ENCODE results near the gene LORICRIN.
"Not testable (repeated sequence)": the region's sequence is repeated elsewhere in the genome, so short reads cannot be mapped to it uniquely, and the experiment has no call there.

Gene LORICRIN, protein sequence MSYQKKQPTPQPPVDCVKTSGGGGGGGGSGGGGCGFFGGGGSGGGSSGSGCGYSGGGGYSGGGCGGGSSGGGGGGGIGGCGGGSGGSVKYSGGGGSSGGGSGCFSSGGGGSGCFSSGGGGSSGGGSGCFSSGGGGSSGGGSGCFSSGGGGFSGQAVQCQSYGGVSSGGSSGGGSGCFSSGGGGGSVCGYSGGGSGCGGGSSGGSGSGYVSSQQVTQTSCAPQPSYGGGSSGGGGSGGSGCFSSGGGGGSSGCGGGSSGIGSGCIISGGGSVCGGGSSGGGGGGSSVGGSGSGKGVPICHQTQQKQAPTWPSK
- total RNA-seq: 0 reads per million in 18 experiments

DNA sequence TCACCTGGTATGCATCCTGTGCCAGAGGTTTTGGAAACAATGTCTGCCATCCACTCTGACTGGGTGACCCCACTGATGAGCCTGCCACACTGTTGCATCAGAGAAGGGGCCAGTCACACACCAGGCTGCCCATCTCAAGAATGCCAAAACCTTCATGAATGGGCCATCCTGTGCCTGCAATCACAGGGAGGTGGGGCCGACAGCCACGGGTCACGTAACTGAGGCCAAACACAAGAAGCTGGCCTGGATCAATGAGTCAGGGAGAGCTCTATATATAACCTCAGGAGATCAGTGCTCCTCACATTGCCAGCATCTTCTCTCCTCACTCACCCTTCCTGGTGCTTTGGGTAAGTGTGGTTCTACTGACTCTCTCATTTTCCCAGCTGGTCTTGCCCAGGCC is at the start of gene LORICRIN:
TSS of gene LORICRIN (plus strand) at position 301 of the 400 bp plus-strand sequence. CDS start 1,263 bp downstream, outside the sequence.
- DNase-seq: no peak

DNA sequence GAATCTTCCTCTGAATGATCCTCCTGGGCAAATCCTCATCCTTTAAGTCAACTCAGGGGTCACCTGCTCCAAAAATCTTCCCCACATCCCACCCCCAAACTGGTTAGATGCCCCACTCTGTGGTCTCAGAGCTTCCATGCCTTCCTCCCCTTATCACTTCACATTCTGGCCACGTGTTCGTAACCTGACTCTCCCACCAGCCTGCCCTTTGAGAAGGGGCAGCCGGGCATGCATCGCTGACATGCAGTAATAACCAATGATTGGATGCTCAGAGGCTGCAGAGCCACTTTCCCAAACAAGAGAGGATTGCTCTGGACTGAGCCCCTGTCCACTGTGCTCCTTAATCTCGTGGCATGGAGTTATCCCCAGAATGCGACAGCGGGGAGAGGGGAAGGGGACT is 49.3 kb upstream of the LORICRIN start:
- no peak for DNase-seq

DNA sequence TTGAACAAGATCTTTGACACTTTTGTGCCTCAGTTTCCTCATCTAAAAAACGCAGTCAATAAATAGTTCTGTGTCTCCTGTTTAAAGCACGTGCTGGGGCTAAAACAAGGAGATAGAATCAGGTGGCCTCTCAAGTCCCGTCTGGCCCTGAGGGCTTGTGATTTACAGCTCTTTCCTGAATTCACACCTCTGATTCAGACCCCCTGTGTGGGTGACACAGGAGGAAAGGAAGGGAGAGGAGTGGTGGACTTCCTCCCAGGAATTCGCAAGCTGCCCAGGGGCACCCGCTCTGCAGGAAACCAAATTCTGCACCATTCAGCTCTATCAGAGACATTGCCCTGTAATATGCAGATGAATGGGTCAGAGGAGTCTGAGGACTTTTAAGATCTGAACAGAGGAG is 47.3 kb upstream of the LORICRIN start:
- DNase-seq: no peak

DNA sequence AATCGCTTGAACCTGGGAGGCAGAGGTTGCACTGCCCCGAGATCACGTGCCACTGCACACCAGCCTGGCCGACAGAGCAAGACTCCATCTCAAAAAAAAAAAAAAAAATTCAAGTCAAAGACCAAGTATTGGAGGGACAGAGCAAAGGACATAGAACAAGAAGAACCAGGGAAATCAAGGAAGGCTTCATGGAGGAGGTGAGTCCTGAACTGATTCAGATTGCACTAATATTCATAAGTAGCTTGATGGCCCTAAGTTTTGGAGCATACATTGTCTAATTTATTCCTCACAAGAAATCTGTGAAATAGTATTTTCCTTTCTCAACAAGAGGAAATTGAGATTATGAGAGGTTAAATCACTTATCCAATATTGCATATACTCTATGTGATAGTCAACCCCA is 46.0 kb upstream of the LORICRIN start:
- no peak for DNase-seq

DNA sequence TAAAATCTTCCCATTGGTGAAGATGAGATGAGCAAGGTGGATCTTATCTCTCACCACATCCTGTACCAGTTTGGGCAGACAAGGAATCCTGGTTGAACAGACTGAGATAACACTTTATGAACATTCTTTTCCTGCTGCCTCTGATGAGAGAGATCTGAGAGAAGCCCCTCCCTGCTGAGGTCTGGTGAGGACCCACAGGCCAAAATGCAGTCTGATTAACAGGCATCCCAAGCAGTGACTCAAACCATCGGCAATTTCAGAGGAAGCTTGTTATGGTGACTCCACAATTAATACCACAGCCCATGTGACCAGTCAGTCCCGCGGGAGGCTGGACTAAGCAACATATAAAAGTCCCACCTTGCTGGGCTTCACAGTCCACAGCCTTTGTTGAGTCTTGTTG is 42.3 kb upstream of the LORICRIN start, which contains the start of gene PRR9:
TSS of gene PRR9 (plus strand) at position 373 of the 400 bp plus-strand sequence. CDS start 561 bp downstream, outside the sequence.
- DNase-seq: no peak

DNA sequence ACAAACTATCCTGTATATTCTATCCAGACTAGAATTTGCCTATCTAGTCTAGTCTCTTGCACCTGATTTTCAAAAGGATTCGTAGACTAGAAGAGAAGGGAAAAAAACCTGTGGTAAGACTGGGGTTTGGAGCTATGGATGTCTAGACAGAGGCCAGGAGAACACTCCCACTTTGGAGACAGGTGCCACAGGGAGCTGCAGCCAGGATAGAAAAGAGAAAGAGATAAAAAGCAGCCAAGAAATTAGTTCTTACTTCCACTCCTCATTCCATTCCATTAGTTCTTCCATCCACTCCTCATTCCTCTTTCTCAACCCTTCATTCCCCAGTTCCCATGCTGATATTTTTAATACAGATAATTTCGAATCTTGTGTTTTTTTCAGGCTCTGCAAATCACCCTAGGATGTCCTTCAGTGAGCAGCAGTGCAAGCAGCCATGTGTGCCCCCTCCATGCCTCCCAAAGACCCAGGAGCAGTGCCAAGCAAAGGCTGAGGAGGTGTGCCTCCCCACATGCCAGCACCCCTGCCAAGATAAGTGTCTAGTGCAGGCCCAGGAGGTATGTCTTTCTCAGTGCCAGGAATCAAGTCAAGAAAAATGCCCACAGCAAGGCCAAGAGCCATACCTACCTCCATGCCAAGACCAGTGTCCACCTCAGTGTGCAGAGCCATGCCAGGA is 41.6 kb upstream of the LORICRIN start:
- DNase-seq: no peak

DNA sequence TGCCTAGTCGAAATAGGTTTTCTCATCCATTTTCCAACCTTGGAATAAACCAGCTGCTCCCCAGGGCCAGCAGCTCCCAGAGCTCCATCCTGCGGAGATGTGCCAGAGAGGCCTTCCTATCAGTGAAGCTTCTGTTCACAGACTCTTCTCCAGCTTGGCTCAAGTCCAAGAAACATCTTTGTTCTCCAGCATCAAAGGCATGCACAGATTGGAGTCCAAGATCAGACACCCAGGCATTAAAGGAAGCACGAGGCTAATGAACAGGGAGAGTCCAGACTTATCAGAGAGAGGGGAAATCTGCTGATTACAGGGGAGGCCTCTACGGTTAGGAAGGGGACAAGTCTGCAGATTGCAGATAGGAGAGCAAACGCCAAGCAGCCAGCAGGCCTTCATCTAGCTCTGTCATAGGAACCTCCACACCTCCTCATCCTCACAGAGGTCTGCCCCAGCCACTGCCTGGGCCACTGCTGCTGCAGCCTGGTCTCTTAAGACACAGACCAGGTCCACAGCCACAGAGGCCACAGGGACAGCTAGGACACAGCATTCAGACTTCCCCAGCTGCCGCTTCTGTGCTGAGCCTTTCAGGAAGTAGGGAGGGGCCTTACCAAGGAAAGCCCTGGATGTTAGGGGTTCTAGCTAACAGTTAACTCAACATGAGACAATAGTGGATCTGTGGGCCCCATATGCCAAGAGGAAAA is 38.7 kb upstream of the LORICRIN start:
- DNase-seq: no peak

DNA sequence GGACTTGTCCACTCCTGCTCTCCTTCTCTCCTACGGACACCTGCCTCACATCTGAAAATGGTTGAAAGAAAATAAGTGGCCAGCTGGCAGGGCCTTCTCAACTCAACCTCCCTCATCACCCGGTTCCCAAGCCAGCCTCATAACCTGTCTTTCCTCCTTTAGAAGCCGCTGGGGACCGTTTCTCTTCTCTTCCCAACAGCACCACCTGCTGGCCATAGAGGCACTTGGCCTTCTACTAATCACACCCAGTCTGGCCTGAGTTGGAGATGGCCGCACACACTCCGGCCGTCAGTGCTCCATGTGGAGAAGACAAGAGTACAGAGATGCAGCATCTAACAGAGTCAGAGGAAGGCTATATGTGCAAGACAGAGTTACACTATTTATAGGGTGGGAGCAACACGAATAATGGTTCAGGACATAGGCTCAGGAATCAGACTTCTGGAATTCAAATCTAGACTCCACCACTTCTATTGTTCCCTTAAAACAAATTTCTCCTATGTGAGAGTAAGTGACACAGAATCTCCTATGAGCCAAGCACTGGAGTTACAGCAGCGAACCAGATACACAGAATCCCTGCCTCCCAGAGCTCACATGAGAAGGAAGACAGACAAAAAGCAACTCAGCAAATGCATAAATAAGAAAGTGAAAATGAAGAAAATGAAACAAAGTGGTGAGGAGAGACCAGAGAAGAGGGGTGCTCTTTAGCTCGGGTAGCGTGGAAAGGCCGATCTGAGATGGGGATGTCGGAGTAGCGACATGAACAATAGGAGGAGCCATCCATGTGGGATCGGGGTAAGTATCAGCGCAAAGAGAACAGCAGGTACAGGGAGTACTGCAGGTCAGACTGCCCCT is 36.2 kb upstream of the LORICRIN start:
- peak; percentile 49 to 54 for DNase-seq

DNA sequence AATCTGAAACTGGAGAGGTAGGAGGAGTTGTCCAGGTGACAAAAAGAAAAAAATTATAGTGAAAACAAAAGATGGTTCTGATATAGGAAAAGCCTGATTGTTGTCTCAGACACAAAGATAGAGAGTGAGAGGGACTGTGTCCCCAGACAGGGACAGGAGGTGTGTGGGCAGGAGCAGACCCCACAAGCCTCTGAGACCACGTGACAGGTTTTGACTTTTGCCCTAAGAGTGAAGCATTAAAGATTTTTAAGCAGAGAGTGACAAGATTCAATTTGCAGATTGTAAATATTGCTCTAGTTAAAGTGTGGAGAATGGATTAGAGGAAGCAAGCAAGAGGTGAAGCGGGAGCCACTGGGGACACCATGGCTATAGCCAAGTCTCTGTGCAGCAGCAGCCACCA is 31.7 kb upstream of the LORICRIN start:
- no peak for DNase-seq

DNA sequence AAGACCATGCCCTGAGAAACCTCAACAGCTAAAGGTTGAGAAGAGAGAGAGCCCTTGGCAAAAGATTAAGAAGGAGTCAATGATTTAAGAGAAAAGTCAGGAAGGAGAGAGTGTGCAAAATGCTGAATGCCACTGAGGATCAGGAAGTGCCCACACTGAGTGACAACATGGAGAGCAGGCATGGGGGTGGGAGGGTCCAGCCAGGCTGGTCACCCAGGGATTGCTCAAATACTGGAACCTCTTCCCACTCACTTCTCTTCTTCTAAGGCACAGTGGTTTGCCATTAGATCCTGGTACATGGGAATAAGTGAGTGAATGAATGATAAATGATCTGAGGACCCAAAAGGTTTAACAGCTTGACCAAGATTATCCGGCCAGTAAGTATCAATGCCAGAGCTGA is 31.0 kb upstream of the LORICRIN start:
- DNase-seq: peak; percentile 74 to 78

DNA sequence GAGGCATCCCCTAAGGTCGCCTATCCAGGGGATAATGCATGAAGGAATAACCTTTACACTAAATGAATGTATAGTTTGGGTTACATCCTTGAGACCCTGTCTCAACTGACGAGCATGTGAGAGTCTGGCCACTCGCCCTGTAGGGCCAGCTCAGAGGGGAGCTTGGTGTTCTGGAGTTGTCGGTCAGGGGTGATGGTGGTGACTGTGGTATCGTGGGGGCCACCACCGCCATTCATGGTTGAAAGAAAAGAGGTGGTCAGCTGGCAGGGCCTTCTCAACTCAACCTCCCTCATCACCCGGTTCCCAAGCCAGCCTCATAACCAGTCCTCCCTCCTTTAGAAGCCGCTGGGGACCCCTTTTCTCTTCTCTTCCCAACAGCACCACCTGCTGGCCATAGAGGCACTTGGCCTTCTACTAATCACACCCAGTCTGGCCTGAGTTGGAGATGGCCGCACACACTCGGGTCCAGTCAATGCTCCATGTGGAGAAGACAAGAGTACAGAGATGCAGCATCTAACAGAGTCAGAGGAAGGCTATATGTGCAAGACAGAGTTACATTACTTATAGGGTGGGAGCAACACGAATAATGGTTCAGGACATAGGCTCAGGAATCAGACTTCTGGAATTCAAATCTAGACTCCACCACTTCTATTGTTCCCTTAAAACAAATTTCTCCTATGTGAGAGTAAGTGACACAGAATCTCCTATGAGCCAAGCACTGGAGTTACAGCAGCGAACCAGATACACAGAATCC is 30.2 kb upstream of the LORICRIN start:
- not testable (repeated sequence) for DNase-seq

DNA sequence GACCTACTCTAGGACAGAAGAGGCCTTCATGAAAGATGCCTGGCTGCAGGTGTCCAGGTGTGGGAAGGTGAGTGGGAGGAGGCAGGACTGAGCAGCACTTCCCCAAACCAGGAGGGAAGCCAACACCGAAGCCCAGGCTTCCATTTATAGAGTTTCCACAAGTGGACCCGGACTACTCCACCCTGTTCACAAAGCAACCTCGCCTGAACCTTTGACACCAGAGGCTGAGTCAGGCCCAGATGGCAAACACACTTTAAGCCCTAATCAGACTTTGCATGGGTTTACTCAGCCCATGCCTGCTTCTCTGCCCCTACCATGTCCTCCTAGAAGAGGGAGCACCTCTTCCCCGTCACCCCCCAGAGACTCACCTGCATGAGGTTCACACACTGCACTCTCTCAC is 28.1 kb upstream of the LORICRIN start:
- no peak for DNase-seq

DNA sequence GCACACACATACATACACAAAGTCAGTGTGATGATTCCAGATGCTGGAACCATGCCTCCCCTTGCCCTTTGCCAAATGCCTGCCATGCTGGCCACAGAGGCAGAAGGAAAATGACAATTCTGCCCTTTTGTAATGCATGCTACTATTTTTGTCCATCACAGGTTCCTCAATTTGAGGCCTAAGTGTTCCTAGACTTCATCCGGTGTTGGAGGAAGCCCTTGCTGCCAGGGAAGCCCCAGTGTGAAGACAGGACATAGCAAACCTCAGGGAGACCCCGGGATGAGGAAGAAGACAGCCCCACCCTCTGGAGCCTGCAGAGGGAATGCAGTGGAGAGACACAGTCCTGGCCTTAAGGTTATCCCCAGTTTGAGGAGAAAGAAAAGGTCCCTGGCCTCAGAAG is 27.7 kb upstream of the LORICRIN start:
- peak; percentile 68 to 69 for DNase-seq

DNA sequence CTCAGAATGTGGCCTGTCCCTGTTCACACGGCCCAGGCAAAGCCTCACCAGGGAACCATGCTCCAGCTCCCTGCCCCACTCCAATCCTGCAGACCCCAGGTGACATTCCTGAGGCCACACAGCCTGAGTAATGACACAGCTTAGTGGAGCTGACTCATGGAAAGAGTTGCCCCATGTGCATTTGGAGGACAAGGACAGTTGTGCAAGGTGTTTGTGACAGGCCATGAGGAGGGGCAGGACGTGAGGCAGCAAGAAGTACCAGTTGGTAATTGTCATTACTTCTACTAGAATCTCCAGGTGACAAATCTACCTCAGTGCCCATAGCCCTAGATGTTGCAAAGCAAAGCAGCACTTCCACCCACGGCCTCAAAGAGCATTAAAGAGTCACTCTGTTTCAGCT is 26.9 kb upstream of the LORICRIN start:
- peak; percentile 42 to 50 for DNase-seq

DNA sequence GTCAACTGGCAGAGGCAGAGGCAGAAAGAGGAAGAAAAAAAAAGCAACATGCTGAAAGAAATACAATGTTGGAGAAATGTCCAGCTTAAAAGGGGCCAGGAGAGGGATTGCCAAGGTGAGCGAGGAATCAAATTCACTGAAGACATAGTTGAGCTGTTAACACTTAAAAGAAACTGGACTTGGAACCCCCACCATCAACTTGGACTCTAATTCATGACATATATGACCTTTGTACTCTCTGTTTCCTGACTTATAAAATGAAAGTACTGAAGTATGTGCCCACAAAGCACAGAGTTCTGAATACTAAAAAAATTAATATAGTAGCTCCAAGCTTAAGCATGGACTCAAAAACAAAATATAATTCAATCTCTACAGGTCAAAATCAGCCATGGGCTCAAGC is 26.0 kb upstream of the LORICRIN start:
- DNase-seq: no peak

DNA sequence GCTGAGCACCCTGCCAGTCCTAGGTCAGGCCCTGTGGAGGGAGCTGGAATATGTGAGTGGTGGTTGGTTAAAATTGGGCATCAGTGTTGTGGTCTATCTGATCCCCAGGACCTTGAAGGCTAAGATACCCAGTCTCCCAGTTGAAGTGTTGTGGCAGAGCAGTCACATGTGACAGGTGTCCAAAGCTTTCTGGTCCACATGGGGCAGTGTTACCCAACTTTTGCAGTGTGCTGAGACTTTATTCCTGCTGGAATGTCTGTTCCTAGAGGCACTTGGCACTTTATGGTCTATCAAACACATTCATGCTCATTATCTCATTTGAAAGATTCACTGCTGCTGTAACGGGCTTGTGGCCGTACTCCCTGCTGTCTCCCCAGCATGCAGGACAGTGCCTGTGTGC is 21.0 kb upstream of the LORICRIN start:
- DNase-seq: no peak

DNA sequence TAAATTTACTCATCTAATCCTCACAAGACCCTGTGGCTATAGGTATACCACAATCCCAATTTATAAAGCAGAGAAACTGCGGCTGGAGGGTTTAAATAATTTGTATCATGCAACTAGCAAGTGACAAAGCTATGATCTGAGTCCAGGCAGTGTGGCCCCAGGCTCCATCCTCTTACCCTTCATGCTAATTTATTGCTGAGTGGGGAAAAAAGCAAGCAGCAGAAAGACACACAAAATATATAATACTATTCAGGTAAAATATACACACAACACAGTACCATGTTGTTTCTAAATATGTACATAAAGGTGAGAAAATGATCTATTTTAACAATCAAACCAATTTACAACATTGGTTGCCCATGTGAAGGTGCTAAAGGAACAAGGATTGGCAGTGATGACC is 17.3 kb upstream of the LORICRIN start:
- no peak for DNase-seq

DNA sequence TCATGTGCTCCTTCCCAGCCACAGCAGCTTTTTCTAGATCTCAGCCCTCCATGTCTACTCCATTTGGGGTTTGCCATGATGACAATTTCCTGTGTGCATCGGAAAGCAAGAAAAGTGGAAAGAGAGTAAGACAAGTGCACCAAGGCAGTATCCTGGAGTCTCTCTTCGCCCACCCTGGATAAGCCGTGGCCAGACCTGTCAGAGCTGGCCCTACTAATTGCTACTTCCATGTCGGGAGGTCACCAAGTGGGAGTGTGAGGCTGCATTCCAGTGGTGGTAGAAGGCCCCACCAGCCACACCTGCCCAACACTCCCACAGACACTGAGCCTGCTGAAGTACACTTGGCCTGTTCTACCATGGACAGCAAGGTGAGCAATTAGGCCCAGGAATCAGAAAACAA is 14.0 kb upstream of the LORICRIN start:
- DNase-seq: no peak

DNA sequence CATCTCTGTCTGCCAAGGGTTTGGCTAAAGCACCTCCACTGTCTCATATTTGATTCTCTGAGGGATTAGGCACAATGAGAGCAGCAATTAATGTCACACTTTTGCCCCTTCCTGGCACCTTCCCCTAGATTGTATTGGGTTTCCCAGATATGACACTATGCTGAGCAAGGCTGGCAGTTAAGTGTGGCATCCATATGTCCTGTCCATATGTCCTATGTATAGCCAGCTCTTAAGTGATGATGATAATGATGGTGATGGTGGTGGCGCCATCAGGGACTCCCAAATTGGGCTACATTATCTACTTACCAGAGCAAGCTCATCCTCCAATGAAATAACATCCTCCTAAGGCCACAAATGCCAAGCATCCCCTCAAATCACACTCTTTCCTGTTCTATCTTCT is 13.5 kb upstream of the LORICRIN start:
- no peak for DNase-seq

DNA sequence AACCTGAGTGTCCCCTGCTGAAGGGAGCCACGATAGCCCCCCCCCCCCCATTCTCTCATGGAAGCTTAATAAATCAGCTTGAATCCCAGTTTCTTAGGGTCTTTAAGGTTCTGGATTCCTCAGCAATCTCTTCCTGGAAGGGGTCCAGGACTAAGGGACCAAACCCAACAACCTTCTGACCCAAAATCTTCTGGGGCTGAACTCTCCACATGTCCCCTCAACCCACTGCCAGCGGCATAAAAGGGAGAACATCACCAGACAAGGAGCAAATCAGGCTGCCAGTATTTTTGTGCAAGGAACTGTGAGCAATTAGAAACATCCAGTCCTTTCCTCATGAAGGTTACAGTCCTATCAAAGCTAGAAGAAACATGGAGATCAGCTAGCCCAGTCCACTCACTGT is 12.7 kb upstream of the LORICRIN start:
- DNase-seq: no peak

DNA sequence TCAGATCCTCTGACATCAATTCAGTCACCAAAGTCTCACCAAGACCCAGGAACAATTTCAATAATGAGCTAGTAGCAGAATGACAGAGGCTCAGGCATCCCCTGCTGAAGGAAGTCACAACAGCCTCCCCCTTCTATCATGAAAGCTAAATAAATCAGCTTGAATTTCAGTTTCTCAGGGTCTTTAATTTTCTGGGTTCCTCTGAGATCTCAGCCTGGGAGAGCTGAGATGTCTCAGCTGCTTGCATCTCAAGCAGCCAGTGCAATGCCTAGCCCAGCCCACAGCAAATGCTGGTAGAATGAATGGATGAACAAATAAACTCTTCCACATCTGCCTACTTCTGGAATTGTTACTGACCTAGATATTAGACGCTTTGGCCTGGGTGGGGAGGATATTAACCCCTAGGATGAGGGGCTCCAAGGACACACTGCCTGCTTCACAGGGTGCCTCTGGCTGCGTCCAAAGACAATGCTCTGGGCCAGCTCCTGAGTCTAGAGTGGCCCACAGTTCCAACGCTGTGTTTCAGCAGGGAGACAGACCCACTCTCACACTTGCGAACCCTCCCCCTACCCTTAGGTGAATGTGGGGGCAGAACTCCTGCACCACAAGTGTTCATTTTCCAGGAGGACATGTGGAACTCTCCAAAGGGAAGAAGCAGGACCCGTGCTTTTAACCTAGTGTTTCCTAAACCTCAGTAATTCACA is 11.2 kb upstream of the LORICRIN start:
- no peak for DNase-seq

Data from inflammatory macrophage (primary cell).